ENCODE results near the gene LRRC4C.

GRCh38 chr11:40435344-40435743 lies 1024.1 kb downstream of the LRRC4C start:
- TF ChIP-seq CREB1 (IDR thresholded peaks at IDR 0.05; ENCODE audit: low read depth), result no peak
- no peak for TF ChIP-seq TEAD4 (IDR thresholded peaks at IDR 0.05)
- no peak for TF ChIP-seq REST (IDR thresholded peaks at IDR 0.05; ENCODE audit: low read depth)
- no peak for TF ChIP-seq TAF1 (IDR thresholded peaks at IDR 0.05; ENCODE audit: low read depth)
- TF ChIP-seq CEBPB (IDR thresholded peaks at IDR 0.05), result no peak
- no peak for TF ChIP-seq RAD21 (IDR thresholded peaks at IDR 0.05; ENCODE audit: low read depth)
- no peak for TF ChIP-seq EP300 (IDR thresholded peaks at IDR 0.05; ENCODE audit: borderline replicate concordance)
- no peak for TF ChIP-seq YY1 (IDR thresholded peaks at IDR 0.05; ENCODE audit: low read depth)
- no peak for TF ChIP-seq MAX (IDR thresholded peaks at IDR 0.05)
- no peak for TF ChIP-seq EGR1 (IDR thresholded peaks at IDR 0.05)
- no peak for TF ChIP-seq ZBTB7A (IDR thresholded peaks at IDR 0.05; ENCODE audit: low read depth)
- no peak for TF ChIP-seq TCF12 (IDR thresholded peaks at IDR 0.05; ENCODE audit: low read depth)
